ENCODE measurements around the gene PPFIA2. TPM values are rescaled to one million over a fixed set of nuclear protein-coding genes. Genes with fewer than 3 reads are reported as not detected.

The PPFIA2 gene
- total and polyA plus RNA-seq, 2 donors = 1.4 to 14.5 TPM

GRCh38 chr12:81502912-81503695, 256.0 kb downstream of the PPFIA2 start:
- DNase-seq (ENCODE audit: extremely low spot score) = no peak
- no peaks in the 10 kb centered on the region for H3K4me1 ChIP-seq (ENCODE audit: insufficient read depth)
- H3K27ac ChIP-seq (ENCODE audit: low read depth) = no peak overlapping the region
- no peak overlapping the region for H3K4me3 ChIP-seq (ENCODE audit: low read depth, low read length)
- H3K36me3 ChIP-seq (ENCODE audit: insufficient read depth) = no peaks in the 10 kb centered on the region
- 62% methylated on average over 3 of the region's 3 CpGs for WGBS

GRCh38 chr12:81500788-81501187, 258.4 kb downstream of the PPFIA2 start:
- Histone ChIP-seq H3K4me3 (ENCODE audit: low read depth, low read length) (no peak overlapping the region), H3K4me1 (ENCODE audit: insufficient read depth) (no peaks in the 10 kb centered on the region), H3K27ac (ENCODE audit: low read depth) (no peak overlapping the region), H3K36me3 (ENCODE audit: insufficient read depth) (no peaks in the 10 kb centered on the region)
- WGBS = 62% methylated on average over 2 of the region's 2 CpGs
- DNase-seq (ENCODE audit: extremely low spot score) = no peak

- Histone ChIP-seq H3K27ac (ENCODE audit: low read depth) (no peak overlapping the region), H3K36me3 (ENCODE audit: insufficient read depth) (no peaks in the 10 kb centered on the region), H3K4me1 (ENCODE audit: insufficient read depth) (no peaks in the 10 kb centered on the region), H3K4me3 (ENCODE audit: low read depth, low read length) (no peak overlapping the region)
- no peak for DNase-seq (ENCODE audit: extremely low spot score)
- WGBS = 75% methylated on average over 4 of the region's 4 CpGs
These were observed 259.3 kb downstream of the PPFIA2 start for GRCh38 chr12:81499809-81500208.

DNA sequence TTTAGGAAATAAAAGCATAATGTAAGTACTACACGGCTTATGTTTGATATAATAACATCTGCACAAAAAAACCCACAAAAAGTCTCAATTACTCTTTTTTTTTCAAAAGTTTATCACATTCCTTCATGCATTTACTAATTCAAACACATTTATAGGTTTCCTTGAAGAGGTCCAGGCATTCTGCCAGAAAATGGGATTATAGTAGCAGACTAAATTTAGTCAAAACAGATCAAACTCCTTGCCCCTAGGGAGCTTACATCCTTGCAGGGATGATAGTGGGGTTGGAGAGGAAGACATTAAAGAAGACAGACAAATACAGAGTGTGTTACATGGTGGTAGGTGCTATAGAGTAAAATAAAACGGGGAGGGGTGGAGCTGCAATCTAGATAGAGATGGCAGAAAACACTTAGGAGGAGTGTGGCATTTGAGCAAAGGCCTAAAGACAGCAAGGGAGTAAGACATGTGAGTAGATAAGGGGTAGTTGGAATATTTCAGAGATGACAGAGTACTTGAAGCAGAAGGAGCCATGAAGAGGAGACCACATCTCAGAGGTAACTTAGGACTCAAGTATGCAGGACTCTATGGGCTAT, 266.9 kb downstream of the PPFIA2 start:
- H3K4me3 ChIP-seq (ENCODE audit: low read depth, low read length) = no peak overlapping the region
- H3K27ac ChIP-seq (ENCODE audit: low read depth) = no peak overlapping the region
- DNase-seq (ENCODE audit: extremely low spot score) = no peak
- H3K36me3 ChIP-seq (ENCODE audit: insufficient read depth) = no peaks in the 10 kb centered on the region
- WGBS = 39% methylated on average over 2 of the region's 2 CpGs
- no peaks in the 10 kb centered on the region for H3K4me1 ChIP-seq (ENCODE audit: insufficient read depth)

DNA sequence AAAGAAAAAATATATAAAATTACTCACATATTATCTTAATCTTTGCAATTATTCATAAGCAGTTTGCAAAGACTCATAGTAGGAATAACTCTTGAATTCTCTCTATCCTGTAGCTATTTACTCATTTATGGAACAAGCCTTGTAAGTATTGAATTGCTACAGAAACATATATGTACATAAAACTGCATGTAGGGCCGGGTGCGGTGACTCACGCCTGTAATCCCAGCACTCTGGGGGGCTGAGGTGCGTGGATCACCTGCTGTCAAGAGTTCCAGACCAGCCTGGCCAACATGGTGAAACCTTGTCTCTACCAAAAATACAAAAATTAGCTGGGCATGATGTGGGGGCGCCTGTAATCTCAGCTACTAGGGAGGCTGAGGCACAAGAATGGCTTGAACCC, 286.2 kb downstream of the PPFIA2 start:
- WGBS = 93% methylated on average over 5 of the region's 5 CpGs
- H3K27ac ChIP-seq (ENCODE audit: low read depth) = no peak overlapping the region
- no peak for DNase-seq (ENCODE audit: extremely low spot score)
- no peaks in the 10 kb centered on the region for H3K4me1 ChIP-seq (ENCODE audit: insufficient read depth)
- no peaks in the 10 kb centered on the region for H3K36me3 ChIP-seq (ENCODE audit: insufficient read depth)
- H3K4me3 ChIP-seq (ENCODE audit: low read depth, low read length) = no peak overlapping the region

GRCh38 chr12:81470923-81471322, 288.2 kb downstream of the PPFIA2 start:
- 81% methylated on average over 1 of the region's 1 CpG for WGBS
- DNase-seq (ENCODE audit: extremely low spot score) = no peak
- Histone ChIP-seq H3K27ac (ENCODE audit: low read depth) (no peak overlapping the region), H3K36me3 (ENCODE audit: insufficient read depth) (no peaks in the 10 kb centered on the region), H3K4me1 (ENCODE audit: insufficient read depth) (no peaks in the 10 kb centered on the region), H3K4me3 (ENCODE audit: low read depth, low read length) (no peak overlapping the region)

DNA sequence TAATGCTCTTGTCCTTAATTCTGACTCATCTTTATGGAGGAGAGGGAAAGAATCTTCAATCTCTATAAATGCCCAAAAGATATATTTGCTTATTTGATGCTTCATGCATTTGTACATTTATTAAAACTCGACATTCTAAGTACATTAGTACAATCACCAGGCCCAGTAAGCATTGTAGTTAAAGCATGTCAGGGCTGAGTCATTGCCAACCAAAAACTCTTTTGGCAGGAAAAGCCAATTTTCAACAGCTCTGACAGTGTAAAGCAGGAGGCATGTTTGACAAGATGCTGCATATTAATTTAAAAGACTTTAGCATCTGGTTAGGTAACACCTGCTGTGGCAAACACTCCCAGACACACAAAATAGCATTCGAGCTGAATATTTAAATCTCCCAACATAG, 290.9 kb downstream of the PPFIA2 start:
- WGBS = 23% methylated on average over 2 of the region's 2 CpGs
- DNase-seq (ENCODE audit: extremely low spot score) = no peak

GRCh38 chr12:81465876-81466275, 293.3 kb downstream of the PPFIA2 start:
- H3K4me1 ChIP-seq (ENCODE audit: insufficient read depth) = no peaks in the 10 kb centered on the region

More for the DNA sequence above, 290.9 kb downstream of the PPFIA2 start:
- Histone ChIP-seq H3K27ac (ENCODE audit: low read depth) (no peak overlapping the region), H3K4me1 (ENCODE audit: insufficient read depth) (no peaks in the 10 kb centered on the region), H3K36me3 (ENCODE audit: insufficient read depth) (no peaks in the 10 kb centered on the region), H3K4me3 (ENCODE audit: low read depth, low read length) (no peak overlapping the region)

DNA sequence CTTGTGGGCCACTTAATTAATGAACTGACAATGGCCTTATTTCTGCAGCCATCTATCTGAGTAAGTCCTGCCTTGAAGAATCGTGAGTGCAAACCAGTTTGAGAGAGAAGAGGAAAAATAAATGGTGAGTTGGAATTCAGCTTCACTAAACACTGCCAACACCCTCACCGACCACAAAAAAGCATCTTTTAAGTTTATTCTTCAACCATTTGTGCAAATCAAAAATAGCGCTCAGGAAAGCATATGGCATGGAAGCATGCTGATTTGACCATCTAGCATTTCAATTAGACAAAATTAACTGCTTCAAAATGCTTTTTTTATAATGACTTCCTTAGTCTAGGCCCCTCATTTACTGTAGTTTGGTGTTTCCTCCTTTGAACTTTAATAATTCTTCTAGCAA, 294.0 kb downstream of the PPFIA2 start:
- 88% methylated on average over 3 of the region's 3 CpGs for WGBS
- Histone ChIP-seq H3K4me1 (ENCODE audit: insufficient read depth) (no peaks in the 10 kb centered on the region), H3K27ac (ENCODE audit: low read depth) (no peak overlapping the region), H3K36me3 (ENCODE audit: insufficient read depth) (no peaks in the 10 kb centered on the region), H3K4me3 (ENCODE audit: low read depth, low read length) (no peak overlapping the region)
- DNase-seq (ENCODE audit: extremely low spot score) = no peak

More at GRCh38 chr12:81465876-81466275, 293.3 kb downstream of the PPFIA2 start:
- Histone ChIP-seq H3K4me3 (ENCODE audit: low read depth, low read length) (no peak overlapping the region), H3K36me3 (ENCODE audit: insufficient read depth) (no peaks in the 10 kb centered on the region), H3K27ac (ENCODE audit: low read depth) (no peak overlapping the region)
- DNase-seq (ENCODE audit: extremely low spot score) = no peak
- WGBS = 96% methylated on average over 3 of the region's 3 CpGs

DNA sequence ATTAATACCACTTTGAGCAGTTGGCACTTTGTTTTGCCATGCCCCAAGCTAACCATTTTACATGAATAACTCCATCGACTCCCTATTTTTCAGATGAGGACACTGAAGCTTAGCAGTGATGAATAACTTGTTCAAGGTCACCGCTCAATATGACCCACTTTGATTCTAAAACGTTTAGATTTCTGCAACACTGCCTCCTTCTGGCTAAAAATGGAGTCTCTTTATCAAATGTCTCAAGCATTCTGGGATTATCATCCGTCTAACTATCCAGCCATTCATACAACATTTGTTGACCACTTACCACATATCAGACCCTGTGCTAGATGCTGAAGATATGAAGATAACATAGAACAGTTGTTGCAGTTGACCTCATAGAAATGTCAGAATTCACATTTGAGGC, 298.0 kb downstream of the PPFIA2 start:
- Histone ChIP-seq H3K36me3 (ENCODE audit: insufficient read depth) (no peaks in the 10 kb centered on the region), H3K4me3 (ENCODE audit: low read depth, low read length) (no peak overlapping the region), H3K27ac (ENCODE audit: low read depth) (no peak overlapping the region), H3K4me1 (ENCODE audit: insufficient read depth) (no peaks in the 10 kb centered on the region)
- WGBS = 64% methylated on average over 4 of the region's 4 CpGs
- no peak for DNase-seq (ENCODE audit: extremely low spot score)

GRCh38 chr12:81450920-81451739, 308.0 kb downstream of the PPFIA2 start:
- Histone ChIP-seq H3K4me1 (ENCODE audit: insufficient read depth) (no peaks in the 10 kb centered on the region), H3K36me3 (ENCODE audit: insufficient read depth) (no peaks in the 10 kb centered on the region), H3K27ac (ENCODE audit: low read depth) (no peak overlapping the region), H3K4me3 (ENCODE audit: low read depth, low read length) (no peak overlapping the region)
- 30% methylated on average over 5 of the region's 5 CpGs for WGBS
- no peak for DNase-seq (ENCODE audit: extremely low spot score)

DNA sequence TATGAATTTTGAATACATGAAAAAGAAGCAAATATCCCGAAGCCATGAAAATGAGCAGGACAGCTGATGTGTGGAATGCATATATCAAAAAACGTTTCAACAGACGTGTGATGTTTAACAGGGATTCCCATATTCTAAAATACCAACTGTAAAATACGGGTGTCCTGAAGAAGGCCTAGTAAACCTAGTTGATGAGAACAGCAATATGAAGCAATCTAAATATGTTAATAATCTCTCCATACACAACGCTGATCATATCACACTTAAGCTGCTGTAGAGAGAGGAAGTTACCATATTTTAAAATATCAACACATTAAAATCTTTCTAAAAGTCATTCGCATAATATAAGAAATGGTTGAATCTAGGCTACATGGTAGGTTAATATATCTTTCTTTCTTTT, 317.5 kb downstream of the PPFIA2 start:
- no peaks in the 10 kb centered on the region for H3K4me1 ChIP-seq (ENCODE audit: insufficient read depth)
- no peak for DNase-seq (ENCODE audit: extremely low spot score)
- WGBS = 84% methylated on average over 6 of the region's 6 CpGs
- H3K4me3 ChIP-seq (ENCODE audit: low read depth, low read length) = no peak overlapping the region
- no peaks in the 10 kb centered on the region for H3K36me3 ChIP-seq (ENCODE audit: insufficient read depth)
- no peak overlapping the region for H3K27ac ChIP-seq (ENCODE audit: low read depth)

DNA sequence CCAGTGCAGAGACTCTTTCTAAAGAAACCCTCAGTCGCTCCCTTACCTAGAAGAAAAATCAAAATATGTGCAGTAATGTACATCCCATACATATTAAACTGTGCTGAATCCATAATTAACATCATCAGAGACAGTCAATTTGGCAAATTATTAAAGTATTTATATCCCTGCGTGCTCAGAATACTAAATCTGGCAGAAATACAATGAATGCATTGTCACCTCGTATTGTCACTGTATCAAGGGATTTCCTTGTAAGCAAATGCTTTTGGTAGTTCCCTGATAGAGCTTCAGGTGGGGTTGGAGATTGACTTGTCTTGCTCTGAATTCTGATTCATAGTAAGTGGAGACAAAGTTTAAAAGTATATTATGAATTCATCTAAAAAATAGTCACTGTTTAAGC, 319.1 kb downstream of the PPFIA2 start:
- no peak for DNase-seq (ENCODE audit: extremely low spot score)
- H3K27ac ChIP-seq (ENCODE audit: low read depth) = no peak overlapping the region
- H3K4me1 ChIP-seq (ENCODE audit: insufficient read depth) = no peaks in the 10 kb centered on the region
- H3K4me3 ChIP-seq (ENCODE audit: low read depth, low read length) = no peak overlapping the region
- 67% methylated on average over 3 of the region's 3 CpGs for WGBS
- no peaks in the 10 kb centered on the region for H3K36me3 ChIP-seq (ENCODE audit: insufficient read depth)

- Histone ChIP-seq H3K36me3 (ENCODE audit: insufficient read depth) (no peaks in the 10 kb centered on the region), H3K4me3 (ENCODE audit: low read depth, low read length) (no peak overlapping the region), H3K27ac (ENCODE audit: low read depth) (no peak overlapping the region), H3K4me1 (ENCODE audit: insufficient read depth) (no peaks in the 10 kb centered on the region)
- WGBS = 72% methylated on average over 5 of the region's 5 CpGs
- DNase-seq (ENCODE audit: extremely low spot score) = no peak
These were observed 319.8 kb downstream of the PPFIA2 start for GRCh38 chr12:81439344-81439743.
